ENCODE results near the gene DNAJA2. TPM values are rescaled to one million over a fixed set of nuclear protein-coding genes. Genes with fewer than 3 reads are reported as not detected.
"Not testable (repeated sequence)": the region's sequence is repeated elsewhere in the genome, so short reads cannot be mapped to it uniquely, and the experiment has no call there.

DNAJA2 gene
- total RNA-seq (2014; rRNA removed; shearing (Covaris generic)) = 81.2 and 84.7 TPM in 2 replicates

- peak; percentile 63 for DNase-seq (ENCODE audit: low spot score)
Observed at GRCh38 chr16:46973207-46973995, at the start of gene DNAJA2. Gene DNAJA2, minus strand, starts transcription at chr16:46973674. Its CDS starts 102 bp downstream, at chr16:46973572.

- no peak for DNase-seq (ENCODE audit: low spot score)
Observed at GRCh38 chr16:47019568-47019967, 46.1 kb upstream of the DNAJA2 start.

- DNase-seq (ENCODE audit: low spot score) = peak; percentile 43
Observed at GRCh38 chr16:47018223-47018891, 44.9 kb upstream of the DNAJA2 start.

- DNase-seq (ENCODE audit: low spot score) = no peak
Observed at GRCh38 chr16:47017636-47018035, 44.2 kb upstream of the DNAJA2 start.

GRCh38 chr16:47016700-47017133 lies 43.2 kb upstream of the DNAJA2 start:
- DNase-seq (ENCODE audit: low spot score) = no peak

GRCh38 chr16:47013910-47014309 lies 40.4 kb upstream of the DNAJA2 start:
- DNase-seq (ENCODE audit: low spot score) = no peak

- no peak for DNase-seq (ENCODE audit: low spot score)
Observed at GRCh38 chr16:47013172-47013571, 39.7 kb upstream of the DNAJA2 start.

GRCh38 chr16:47010812-47011211 lies 37.3 kb upstream of the DNAJA2 start:
- DNase-seq (ENCODE audit: low spot score) = not testable (repeated sequence)

- no peak for DNase-seq (ENCODE audit: low spot score)
Observed at GRCh38 chr16:47008612-47009011, 35.1 kb upstream of the DNAJA2 start.

GRCh38 chr16:47008174-47008573 lies 34.7 kb upstream of the DNAJA2 start:
- no peak for DNase-seq (ENCODE audit: low spot score)

- DNase-seq (ENCODE audit: low spot score) = no peak
Observed at GRCh38 chr16:47004652-47005051, 31.2 kb upstream of the DNAJA2 start.

- not testable (repeated sequence) for DNase-seq (ENCODE audit: low spot score)
Observed at GRCh38 chr16:47000066-47000465, 26.6 kb upstream of the DNAJA2 start.

- DNase-seq (ENCODE audit: low spot score) = no peak
Observed at GRCh38 chr16:46997844-46998243, 24.4 kb upstream of the DNAJA2 start.

GRCh38 chr16:46996952-46997458 lies 23.5 kb upstream of the DNAJA2 start:
- DNase-seq (ENCODE audit: low spot score) = no peak

GRCh38 chr16:46996391-46996790 lies 22.9 kb upstream of the DNAJA2 start:
- DNase-seq (ENCODE audit: low spot score) = no peak

GRCh38 chr16:46991729-46992704 lies 18.5 kb upstream of the DNAJA2 start:
- no peak for DNase-seq (ENCODE audit: low spot score)

GRCh38 chr16:46986896-46987295 lies 13.4 kb upstream of the DNAJA2 start:
- DNase-seq (ENCODE audit: low spot score) = no peak

GRCh38 chr16:46986438-46986837 lies 13.0 kb upstream of the DNAJA2 start:
- DNase-seq (ENCODE audit: low spot score) = no peak

- DNase-seq (ENCODE audit: low spot score) = no peak
Observed at GRCh38 chr16:46982335-46982734, 8.9 kb upstream of the DNAJA2 start.

- DNase-seq (ENCODE audit: low spot score) = no peak
Observed at GRCh38 chr16:46980926-46981325, 7.5 kb upstream of the DNAJA2 start.

- DNase-seq (ENCODE audit: low spot score) = no peak
Observed at GRCh38 chr16:46976550-46976949, 3.1 kb upstream of the DNAJA2 start.

Measured in H4 (cell line).